ENCODE data around the gene MINAR1.

DNA sequence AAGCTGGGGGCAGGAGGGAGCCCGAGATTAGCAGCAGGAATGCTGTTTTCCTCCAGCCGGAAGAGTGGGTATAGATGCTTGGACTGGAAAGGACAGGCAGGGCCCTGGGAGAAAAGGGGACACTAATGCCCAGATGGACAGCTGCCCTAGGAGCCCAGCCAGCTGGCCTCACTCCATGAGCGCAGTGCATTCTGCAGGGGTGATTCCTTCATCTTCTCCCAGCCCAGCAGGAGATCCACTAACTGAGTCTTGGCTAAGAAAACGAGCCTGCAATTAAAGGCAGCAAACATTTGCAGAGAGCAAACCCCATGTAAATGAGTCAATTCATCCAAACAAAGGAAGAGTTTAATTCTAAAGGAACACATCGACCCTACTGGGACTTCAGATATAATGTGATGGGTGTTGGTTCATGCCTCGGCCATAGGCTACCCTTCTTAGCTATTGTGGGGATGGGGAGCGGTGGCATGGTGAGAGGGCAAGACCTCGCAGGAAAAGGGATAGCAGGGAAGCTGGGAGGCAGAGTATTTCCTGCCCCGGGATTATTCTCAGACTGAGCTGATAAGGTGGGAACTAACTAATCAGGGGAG lies 13.3 kb upstream of the MINAR1 start:
- TF ChIP-seq, protein P1, sequence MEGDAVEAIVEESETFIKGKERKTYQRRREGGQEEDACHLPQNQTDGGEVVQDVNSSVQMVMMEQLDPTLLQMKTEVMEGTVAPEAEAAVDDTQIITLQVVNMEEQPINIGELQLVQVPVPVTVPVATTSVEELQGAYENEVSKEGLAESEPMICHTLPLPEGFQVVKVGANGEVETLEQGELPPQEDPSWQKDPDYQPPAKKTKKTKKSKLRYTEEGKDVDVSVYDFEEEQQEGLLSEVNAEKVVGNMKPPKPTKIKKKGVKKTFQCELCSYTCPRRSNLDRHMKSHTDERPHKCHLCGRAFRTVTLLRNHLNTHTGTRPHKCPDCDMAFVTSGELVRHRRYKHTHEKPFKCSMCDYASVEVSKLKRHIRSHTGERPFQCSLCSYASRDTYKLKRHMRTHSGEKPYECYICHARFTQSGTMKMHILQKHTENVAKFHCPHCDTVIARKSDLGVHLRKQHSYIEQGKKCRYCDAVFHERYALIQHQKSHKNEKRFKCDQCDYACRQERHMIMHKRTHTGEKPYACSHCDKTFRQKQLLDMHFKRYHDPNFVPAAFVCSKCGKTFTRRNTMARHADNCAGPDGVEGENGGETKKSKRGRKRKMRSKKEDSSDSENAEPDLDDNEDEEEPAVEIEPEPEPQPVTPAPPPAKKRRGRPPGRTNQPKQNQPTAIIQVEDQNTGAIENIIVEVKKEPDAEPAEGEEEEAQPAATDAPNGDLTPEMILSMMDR (optimal IDR thresholded peaks at IDR 0.05 in 1 of 3, IDR thresholded peaks at IDR 0.05 in 1 of 3, conservative IDR thresholded peaks at IDR 0.05 in 1 of 3; ENCODE audit: extremely low read depth in 1 of 3, insufficient read depth in 2 of 3, low read length in 3 of 3), result no peak
- no peak for TF ChIP-seq EZH2 (IDR thresholded peaks at IDR 0.05; ENCODE audit: low read length)
